SH-SY5Y (cell line): ENCODE data around the gene GCFC2.

ENCODE experiments used
- GATA2 ChIP-seq: IDR thresholded peaks from 2 replicates; pipeline ENCODE4 v1.6.1; 2011; ENCODE audit warnings: mild to moderate bottlenecking, low read depth, low read length
- GATA3 ChIP-seq: IDR thresholded peaks from 2 replicates; pipeline ENCODE4 v1.6.1; 2011; ENCODE audit warnings: low read depth, mild to moderate bottlenecking, low read length, moderate library complexity

GRCh38 chr2:75647771-75648170 lies 62.9 kb downstream of the GCFC2 start:
- TF ChIP-seq GATA3 (no peak), GATA2 (no peak)
